ENCODE measurements around the gene MYO9B. TPM values are rescaled to one million over a fixed set of nuclear protein-coding genes. Genes with fewer than 3 reads are reported as not detected.

Gene MYO9B
- total RNA-seq, 4 donors from 2014 or later = 72.0 to 158 (median 82.8) TPM

- TF ChIP-seq CTCF (IDR thresholded peaks at IDR 0.05; ENCODE audit: low read depth) = no peak
Measured at GRCh38 chr19:17246681-17247425, 171.3 kb downstream of the MYO9B start.

GRCh38 chr19:17248011-17248776 lies 172.6 kb downstream of the MYO9B start:
- TF ChIP-seq CTCF (IDR thresholded peaks at IDR 0.05; ENCODE audit: low read depth) = no peak

- TF ChIP-seq CTCF (IDR thresholded peaks at IDR 0.05; ENCODE audit: low read depth) = no peak
Measured at GRCh38 chr19:17249887-17250548, 174.4 kb downstream of the MYO9B start.

- no peak for TF ChIP-seq CTCF (IDR thresholded peaks at IDR 0.05; ENCODE audit: low read depth)
Measured at GRCh38 chr19:17254636-17255035, 179.1 kb downstream of the MYO9B start.

GRCh38 chr19:17255150-17255621 lies 179.6 kb downstream of the MYO9B start:
- TF ChIP-seq CTCF (IDR thresholded peaks at IDR 0.05; ENCODE audit: low read depth) = no peak

GRCh38 chr19:17256130-17256529 lies 180.6 kb downstream of the MYO9B start:
- TF ChIP-seq CTCF (IDR thresholded peaks at IDR 0.05; ENCODE audit: low read depth) = no peak

All from subcutaneous adipose tissue (tissue), 4 donors.